D721Med (cell line): ENCODE data around the gene MARCHF10.

Source experiments
- DNase-seq: peaks from one replicate; pipeline ENCODE4 v3.0.0; 2011; ENCODE audit warnings: low spot score; ENCODE audit not compliant: insufficient read length
- FAIRE-seq: peaks from 2 replicates; lab custom pipeline; 2011; peaks lifted over from hg19 to GRCh38; lab: Jason Lieb, UNC
- TF ChIP-seq, protein P1 (sequence below): IDR thresholded peaks from 2 replicates; pipeline ENCODE4 v1.5.1; 2012; ENCODE audit warnings: mild to moderate bottlenecking, control low read depth; ENCODE audit not compliant: insufficient read depth; ENCODE audit errors: missing control alignments

Gene MARCHF10

DNA sequence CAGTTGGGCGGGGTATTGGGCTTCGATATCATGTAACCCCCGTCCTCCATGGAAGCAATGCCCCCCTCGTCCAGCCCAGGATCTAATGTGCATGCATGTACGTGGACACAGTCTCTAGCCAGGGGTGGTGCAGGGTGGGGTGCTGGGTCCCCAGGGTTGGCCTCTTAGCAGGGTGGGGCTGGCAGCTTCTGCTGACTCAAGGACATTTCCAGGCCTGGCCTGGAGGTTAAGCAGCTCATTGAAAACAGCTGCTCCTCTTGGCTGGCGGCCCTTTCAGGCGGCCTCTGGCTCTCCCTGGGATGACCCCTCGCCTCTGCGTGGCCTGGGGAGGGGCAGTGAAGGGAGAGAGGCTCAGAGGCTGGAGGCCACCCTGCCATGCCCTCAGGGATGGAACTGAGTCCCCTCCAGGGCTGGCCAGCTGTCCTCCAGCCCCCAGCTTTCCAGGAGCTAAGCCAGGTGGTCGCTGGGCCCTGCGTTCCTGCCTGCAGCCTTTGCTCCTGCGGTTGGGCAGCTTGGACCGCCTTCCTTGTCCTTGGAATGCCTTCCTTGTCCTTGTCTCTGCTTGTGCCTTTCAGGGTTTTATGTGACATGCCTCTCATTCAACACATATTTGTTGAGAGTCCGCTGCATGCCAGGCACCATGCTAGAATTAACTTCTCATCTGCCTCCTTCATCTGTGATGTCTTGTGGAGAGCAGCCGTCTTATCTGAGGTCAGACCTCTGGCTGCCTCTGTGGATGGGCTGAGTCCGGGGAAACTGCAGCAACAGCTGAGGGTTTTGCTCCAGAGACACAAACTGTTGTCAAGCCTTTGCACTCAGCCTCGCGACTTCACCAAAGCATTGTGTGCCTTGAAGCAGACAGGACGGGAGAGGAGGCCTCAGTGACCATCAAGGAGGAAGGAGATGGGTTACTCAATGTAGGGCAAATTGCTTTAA, 154.0 kb downstream of the MARCHF10 start:
- TF ChIP-seq, protein P1, sequence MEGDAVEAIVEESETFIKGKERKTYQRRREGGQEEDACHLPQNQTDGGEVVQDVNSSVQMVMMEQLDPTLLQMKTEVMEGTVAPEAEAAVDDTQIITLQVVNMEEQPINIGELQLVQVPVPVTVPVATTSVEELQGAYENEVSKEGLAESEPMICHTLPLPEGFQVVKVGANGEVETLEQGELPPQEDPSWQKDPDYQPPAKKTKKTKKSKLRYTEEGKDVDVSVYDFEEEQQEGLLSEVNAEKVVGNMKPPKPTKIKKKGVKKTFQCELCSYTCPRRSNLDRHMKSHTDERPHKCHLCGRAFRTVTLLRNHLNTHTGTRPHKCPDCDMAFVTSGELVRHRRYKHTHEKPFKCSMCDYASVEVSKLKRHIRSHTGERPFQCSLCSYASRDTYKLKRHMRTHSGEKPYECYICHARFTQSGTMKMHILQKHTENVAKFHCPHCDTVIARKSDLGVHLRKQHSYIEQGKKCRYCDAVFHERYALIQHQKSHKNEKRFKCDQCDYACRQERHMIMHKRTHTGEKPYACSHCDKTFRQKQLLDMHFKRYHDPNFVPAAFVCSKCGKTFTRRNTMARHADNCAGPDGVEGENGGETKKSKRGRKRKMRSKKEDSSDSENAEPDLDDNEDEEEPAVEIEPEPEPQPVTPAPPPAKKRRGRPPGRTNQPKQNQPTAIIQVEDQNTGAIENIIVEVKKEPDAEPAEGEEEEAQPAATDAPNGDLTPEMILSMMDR: no peak
- DNase-seq (no peak), FAIRE-seq (no peak)

DNA sequence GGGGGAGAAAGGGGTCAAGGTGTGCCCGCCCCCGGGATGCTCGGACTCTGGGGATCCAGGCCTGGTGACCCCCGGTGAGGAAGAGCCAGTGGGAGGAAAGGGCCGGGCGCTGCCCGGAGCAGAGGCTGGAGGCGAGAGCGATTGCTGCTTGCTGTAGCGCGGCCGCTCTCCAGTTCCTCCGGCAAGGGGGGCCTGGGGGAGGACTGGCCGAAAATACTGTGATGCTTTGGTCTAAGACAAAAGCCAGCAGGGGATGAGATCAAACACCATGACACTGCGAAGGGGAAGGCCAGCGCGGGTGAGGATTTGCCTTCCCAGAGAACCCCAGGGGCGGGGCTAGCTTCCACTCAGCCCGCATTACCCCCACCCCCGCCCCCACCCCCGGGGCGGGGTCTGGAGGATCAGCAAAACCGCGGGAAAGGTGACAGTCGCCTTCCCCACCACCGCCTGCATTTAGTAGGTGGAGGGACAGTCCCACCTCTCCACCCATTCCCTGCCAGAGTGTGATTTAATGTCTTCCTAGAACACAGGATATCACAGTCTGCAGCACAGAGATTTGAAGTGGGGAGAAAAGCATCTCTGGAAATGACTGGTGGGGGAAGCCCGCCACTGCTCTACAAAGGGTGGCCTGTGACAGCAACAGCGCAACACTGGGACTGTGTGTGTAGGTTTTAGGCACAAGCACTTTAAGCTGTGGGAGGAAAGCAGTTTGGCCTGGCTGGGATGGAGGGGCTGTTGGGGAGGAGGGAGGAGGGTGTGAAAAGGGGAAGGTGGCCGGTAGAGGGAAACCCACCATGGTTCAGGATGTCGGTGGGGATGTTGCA, 154.9 kb downstream of the MARCHF10 start:
- DNase-seq (peak; percentile 95), FAIRE-seq (no peak)
- TF ChIP-seq, protein P1: no peak

DNA sequence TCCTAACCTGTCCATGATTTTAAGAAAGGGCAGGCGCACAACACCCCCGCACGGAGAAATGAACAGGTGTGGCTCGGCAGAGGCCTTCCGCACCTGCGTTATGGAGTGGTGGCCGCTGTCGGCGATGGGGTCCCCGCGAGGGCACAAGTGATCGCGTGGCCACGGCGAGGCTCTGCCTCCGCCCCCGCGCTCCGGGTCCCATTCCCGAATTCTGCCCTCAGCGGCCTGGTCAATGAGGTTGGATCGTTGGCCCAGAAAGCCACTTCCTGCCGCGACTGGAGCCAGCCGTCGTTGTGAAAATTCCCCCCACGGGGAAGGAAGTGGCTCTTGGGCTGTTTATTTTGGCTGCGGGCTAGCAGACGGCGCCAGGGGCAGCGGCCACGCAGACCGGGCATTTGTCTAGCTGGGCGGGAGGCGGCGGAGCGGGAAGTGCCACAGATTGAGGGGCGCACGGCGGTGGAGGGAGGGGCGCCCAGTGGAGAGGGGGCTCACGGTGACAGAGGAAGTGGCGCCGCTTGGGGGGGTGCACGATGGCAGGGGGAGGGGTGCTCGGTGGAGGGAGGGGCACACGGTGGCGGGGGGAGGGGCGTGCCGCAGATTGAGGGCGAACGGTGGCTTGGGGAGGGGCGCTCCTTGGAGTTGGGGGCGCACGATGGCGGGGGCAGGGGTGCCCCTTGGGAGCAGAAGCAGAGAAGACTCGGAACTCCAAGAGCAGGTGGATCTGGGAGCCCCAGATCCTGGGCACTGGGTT, 155.7 kb downstream of the MARCHF10 start:
- TF ChIP-seq, protein P1: no peak
- no peak for DNase-seq
- FAIRE-seq: no peak
